Neural cell (in vitro differentiated cells): Measurements from ENCODE around the gene ETV7.

Experiments
- EP300 ChIP-seq: fragments of 450-650 bp; conservative IDR thresholded peaks from 2 replicates; pipeline ENCODE4 v1.6.1; 2014; ENCODE audit warnings: antibody characterized with exemption, mild to moderate bottlenecking, moderate library complexity; ENCODE audit not compliant: poor library complexity, severe bottlenecking
- EZH2 ChIP-seq: fragments of 200-600, 300-800 bp; shearing (Covaris generic), sonication (generic); IDR thresholded peaks from 2 replicates; pipeline ENCODE4 v1.6.1; 2014; ENCODE audit warnings: antibody characterized with exemption, low read length, borderline replicate concordance, mild to moderate bottlenecking; ENCODE audit not compliant: insufficient read depth, poor library complexity, severe bottlenecking
- MXI1 ChIP-seq: fragments of 450-650 bp; conservative IDR thresholded peaks from 2 replicates; pipeline ENCODE4 v1.6.1; 2014; ENCODE audit warnings: antibody characterized with exemption, mild to moderate bottlenecking; ENCODE audit not compliant: poor library complexity, severe bottlenecking
- POLR2AphosphoS5 ChIP-seq: IDR thresholded peaks from 2 replicates; pipeline ENCODE4 v1.6.1; 2012
- RAD21 ChIP-seq: fragments of 450-650 bp; conservative IDR thresholded peaks from 2 replicates; pipeline ENCODE4 v1.6.1; 2014; ENCODE audit warnings: antibody characterized with exemption, mild to moderate bottlenecking, moderate library complexity
- SMC3 ChIP-seq: fragments of 450-650 bp; conservative IDR thresholded peaks from 2 replicates; pipeline ENCODE4 v1.6.1; 2014; ENCODE audit warnings: antibody characterized with exemption, mild to moderate bottlenecking, moderate library complexity; ENCODE audit not compliant: poor library complexity
- TAF1 ChIP-seq: IDR thresholded peaks from 2 replicates; pipeline ENCODE4 v1.6.1; 2012; ENCODE audit warnings: low read depth
- TF ChIP-seq, protein P1 (sequence below): fragments of 450-650 bp; IDR thresholded peaks from 2 replicates; pipeline ENCODE4 v1.5.1; 2014; ENCODE audit warnings: antibody characterized with exemption, mild to moderate bottlenecking, moderate library complexity; ENCODE audit not compliant: poor library complexity, severe bottlenecking
- TF ChIP-seq, protein P2 (sequence below): IDR thresholded peaks from 2 replicates; pipeline ENCODE4 v1.6.1; 2012; ENCODE audit warnings: borderline replicate concordance

DNA sequence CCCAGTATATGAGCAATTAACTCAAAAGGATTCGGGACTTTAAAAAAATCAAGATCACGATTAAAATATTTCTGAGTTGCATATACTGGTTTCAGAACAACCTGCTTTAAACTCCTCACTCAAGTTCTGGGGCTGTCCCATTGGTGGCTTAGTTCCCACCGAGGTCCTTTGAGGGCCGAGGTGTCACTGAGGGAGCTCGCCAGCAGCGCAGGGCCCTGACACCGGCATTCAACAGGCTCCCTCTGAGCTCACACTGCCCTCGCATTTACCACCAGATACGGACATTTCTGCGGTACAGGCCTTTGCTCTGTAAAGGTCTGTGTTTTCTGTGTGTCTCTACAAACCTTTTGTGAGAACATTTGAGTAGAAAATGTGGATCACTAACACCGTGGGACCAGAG lies 26.4 kb downstream of the ETV7 start:
- TF ChIP-seq, protein P1, sequence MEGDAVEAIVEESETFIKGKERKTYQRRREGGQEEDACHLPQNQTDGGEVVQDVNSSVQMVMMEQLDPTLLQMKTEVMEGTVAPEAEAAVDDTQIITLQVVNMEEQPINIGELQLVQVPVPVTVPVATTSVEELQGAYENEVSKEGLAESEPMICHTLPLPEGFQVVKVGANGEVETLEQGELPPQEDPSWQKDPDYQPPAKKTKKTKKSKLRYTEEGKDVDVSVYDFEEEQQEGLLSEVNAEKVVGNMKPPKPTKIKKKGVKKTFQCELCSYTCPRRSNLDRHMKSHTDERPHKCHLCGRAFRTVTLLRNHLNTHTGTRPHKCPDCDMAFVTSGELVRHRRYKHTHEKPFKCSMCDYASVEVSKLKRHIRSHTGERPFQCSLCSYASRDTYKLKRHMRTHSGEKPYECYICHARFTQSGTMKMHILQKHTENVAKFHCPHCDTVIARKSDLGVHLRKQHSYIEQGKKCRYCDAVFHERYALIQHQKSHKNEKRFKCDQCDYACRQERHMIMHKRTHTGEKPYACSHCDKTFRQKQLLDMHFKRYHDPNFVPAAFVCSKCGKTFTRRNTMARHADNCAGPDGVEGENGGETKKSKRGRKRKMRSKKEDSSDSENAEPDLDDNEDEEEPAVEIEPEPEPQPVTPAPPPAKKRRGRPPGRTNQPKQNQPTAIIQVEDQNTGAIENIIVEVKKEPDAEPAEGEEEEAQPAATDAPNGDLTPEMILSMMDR, result no peak
- no peak for TF ChIP-seq TAF1
- TF ChIP-seq MXI1, result no peak
- no peak for TF ChIP-seq EZH2
- no peak for TF ChIP-seq POLR2AphosphoS5
- TF ChIP-seq SMC3, result no peak
- TF ChIP-seq RAD21, result no peak
- TF ChIP-seq, protein P2, sequence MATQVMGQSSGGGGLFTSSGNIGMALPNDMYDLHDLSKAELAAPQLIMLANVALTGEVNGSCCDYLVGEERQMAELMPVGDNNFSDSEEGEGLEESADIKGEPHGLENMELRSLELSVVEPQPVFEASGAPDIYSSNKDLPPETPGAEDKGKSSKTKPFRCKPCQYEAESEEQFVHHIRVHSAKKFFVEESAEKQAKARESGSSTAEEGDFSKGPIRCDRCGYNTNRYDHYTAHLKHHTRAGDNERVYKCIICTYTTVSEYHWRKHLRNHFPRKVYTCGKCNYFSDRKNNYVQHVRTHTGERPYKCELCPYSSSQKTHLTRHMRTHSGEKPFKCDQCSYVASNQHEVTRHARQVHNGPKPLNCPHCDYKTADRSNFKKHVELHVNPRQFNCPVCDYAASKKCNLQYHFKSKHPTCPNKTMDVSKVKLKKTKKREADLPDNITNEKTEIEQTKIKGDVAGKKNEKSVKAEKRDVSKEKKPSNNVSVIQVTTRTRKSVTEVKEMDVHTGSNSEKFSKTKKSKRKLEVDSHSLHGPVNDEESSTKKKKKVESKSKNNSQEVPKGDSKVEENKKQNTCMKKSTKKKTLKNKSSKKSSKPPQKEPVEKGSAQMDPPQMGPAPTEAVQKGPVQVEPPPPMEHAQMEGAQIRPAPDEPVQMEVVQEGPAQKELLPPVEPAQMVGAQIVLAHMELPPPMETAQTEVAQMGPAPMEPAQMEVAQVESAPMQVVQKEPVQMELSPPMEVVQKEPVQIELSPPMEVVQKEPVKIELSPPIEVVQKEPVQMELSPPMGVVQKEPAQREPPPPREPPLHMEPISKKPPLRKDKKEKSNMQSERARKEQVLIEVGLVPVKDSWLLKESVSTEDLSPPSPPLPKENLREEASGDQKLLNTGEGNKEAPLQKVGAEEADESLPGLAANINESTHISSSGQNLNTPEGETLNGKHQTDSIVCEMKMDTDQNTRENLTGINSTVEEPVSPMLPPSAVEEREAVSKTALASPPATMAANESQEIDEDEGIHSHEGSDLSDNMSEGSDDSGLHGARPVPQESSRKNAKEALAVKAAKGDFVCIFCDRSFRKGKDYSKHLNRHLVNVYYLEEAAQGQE, result no peak
- TF ChIP-seq EP300, result no peak
